IMR-90 (cell line): ENCODE measurements around the gene CUTC. TPM values are rescaled to one million over a fixed set of nuclear protein-coding genes. Genes with fewer than 3 reads are reported as not detected.

Source experiments
- ATAC-seq: fragments of 200-7000 bp; cut with Tn5 transposase; 2 replicates; pipeline ENCODE4 v1.9.1; 2020; ENCODE audit warnings: low read depth, mild to moderate bottlenecking, moderate library complexity
- BruUV-seq: library from RNA; stranded (reverse); fragments of 400-500 nt; replicated peaks from 2 replicates; lab custom pipeline; 2021; lab: Mats Ljungman, UMichigan
- CTCF ChIA-PET: fragments of 300-600 bp; formaldehyde crosslinking; extraction: SDS; loops from one replicate; lab custom pipeline; 2021; ENCODE audit warnings: antibody characterized with exemption; lab: Yijun Ruan, JAX
- POLR2A ChIA-PET: fragments of 300-600 bp; sonication (Branson Sonifier 250); formaldehyde crosslinking; loops from one replicate; lab custom pipeline; 2022; ENCODE audit warnings: antibody characterized with exemption; ENCODE audit not compliant: unreplicated experiment; lab: Charles Lee
- DNase-seq: peaks from one replicate; pipeline ENCODE4 v3.0.0; 2013
- H2AFZ ChIP-seq: replicated peaks from 2 replicates; pipeline ENCODE3; 2013; ENCODE audit warnings: low read length, mild to moderate bottlenecking; ENCODE audit not compliant: poor library complexity
- H2AK5ac ChIP-seq: 2 replicates; pipeline ENCODE4 v1.6.1; 2013; ENCODE audit warnings: low read depth, low read length, inconsistent platforms
- H2AK9ac ChIP-seq: replicated peaks from 2 replicates; pipeline ENCODE3; 2013; ENCODE audit warnings: mild to moderate bottlenecking, low read depth, low read length, moderate library complexity; ENCODE audit not compliant: poor library complexity
- H2BK120ac ChIP-seq: 2 replicates; pipeline ENCODE4 v1.6.1; 2013; ENCODE audit warnings: low read depth, low read length, inconsistent platforms
- H2BK15ac ChIP-seq: 3 replicates; pipeline ENCODE4 v1.6.1; 2013; ENCODE audit warnings: low read depth, low read length, inconsistent platforms
- H2BK20ac ChIP-seq: 2 replicates; pipeline ENCODE4 v1.6.1; 2013; ENCODE audit warnings: low read depth, mild to moderate bottlenecking, inconsistent platforms, low read length, moderate library complexity
- H2BK5ac ChIP-seq: 2 replicates; pipeline ENCODE4 v1.6.1; 2013; ENCODE audit warnings: mild to moderate bottlenecking, low read depth, low read length, inconsistent platforms; ENCODE audit not compliant: poor library complexity, severe bottlenecking
- H3K14ac ChIP-seq: replicated peaks from 2 replicates; pipeline ENCODE4 v1.6.1; 2013; ENCODE audit warnings: low read depth, low read length, inconsistent platforms
- H3K18ac ChIP-seq: 2 replicates; pipeline ENCODE4 v1.6.1; 2013; ENCODE audit warnings: low read depth, low read length, control low read depth
- H3K23ac ChIP-seq: 2 replicates; pipeline ENCODE4 v1.6.1; 2013; ENCODE audit warnings: low read depth, low read length, inconsistent platforms
- H3K27ac ChIP-seq: 2 replicates; pipeline ENCODE4 v1.5.1; 2013; ENCODE audit warnings: mild to moderate bottlenecking, control low read depth, low read length; ENCODE audit not compliant: insufficient read depth
- H3K27me3 ChIP-seq: 2 replicates; pipeline ENCODE4 v1.6.1; 2013; ENCODE audit warnings: low read length; ENCODE audit not compliant: control insufficient read depth, insufficient read depth
- H3K36me3 ChIP-seq: 2 replicates; pipeline ENCODE4 v1.6.1; 2013; ENCODE audit warnings: low read length, mixed read lengths; ENCODE audit not compliant: control insufficient read depth, insufficient read depth
- H3K4ac ChIP-seq: 2 replicates; pipeline ENCODE4 v1.6.1; 2013; ENCODE audit warnings: low read depth, low read length, inconsistent platforms
- H3K4me1 ChIP-seq: 2 replicates; pipeline ENCODE4 v1.6.1; 2013; ENCODE audit warnings: low read length, mixed read lengths; ENCODE audit not compliant: control insufficient read depth, insufficient read depth
- H3K4me2 ChIP-seq: 2 replicates; pipeline ENCODE4 v1.6.1; 2013; ENCODE audit warnings: low read depth, mild to moderate bottlenecking, control low read depth, low read length, moderate library complexity
- H3K4me3 ChIP-seq: 2 replicates; pipeline ENCODE4 v1.5.1; 2013; ENCODE audit warnings: low read depth, mild to moderate bottlenecking, control low read depth, low read length, moderate library complexity; ENCODE audit not compliant: insufficient read depth
- H3K56ac ChIP-seq: 2 replicates; pipeline ENCODE4 v1.6.1; 2013; ENCODE audit warnings: low read length, inconsistent platforms; ENCODE audit not compliant: insufficient read depth; ENCODE audit errors: extremely low read depth
- H3K79me1 ChIP-seq, 2 experiments: 2 replicates each; pipeline ENCODE4 v1.6.1; 2013; ENCODE audit warnings: low read length in 2 of 2, inconsistent platforms in 1 of 2, low read depth in 1 of 2
- H3K9ac ChIP-seq: 2 replicates; pipeline ENCODE4 v1.6.1; 2013; ENCODE audit warnings: low read depth, low read length, control low read depth
- H3K9me1 ChIP-seq: 2 replicates; pipeline ENCODE4 v1.6.1; 2013; ENCODE audit warnings: low read length, inconsistent platforms; ENCODE audit not compliant: insufficient read depth
- H3K9me3 ChIP-seq: 2 replicates; pipeline ENCODE4 v1.6.1; 2013; ENCODE audit warnings: low read length; ENCODE audit not compliant: control insufficient read depth, insufficient read depth
- H4K20me1 ChIP-seq: 2 replicates; pipeline ENCODE4 v1.6.1; 2013; ENCODE audit warnings: low read length, inconsistent platforms; ENCODE audit not compliant: insufficient read depth
- H4K5ac ChIP-seq: 2 replicates; pipeline ENCODE4 v1.6.1; 2013; ENCODE audit warnings: mild to moderate bottlenecking, low read depth, low read length, control low read depth
- H4K8ac ChIP-seq, 2 experiments: 2 replicates each; pipeline ENCODE4 v1.6.1; 2013; ENCODE audit warnings: low read depth in 2 of 2, low read length in 2 of 2, control low read depth in 1 of 2, inconsistent platforms in 1 of 2
- H4K91ac ChIP-seq: 2 replicates; pipeline ENCODE4 v1.6.1; 2013; ENCODE audit warnings: low read depth, low read length, inconsistent platforms; ENCODE audit not compliant: insufficient read depth
- CHD1 ChIP-seq: IDR thresholded peaks from 2 replicates; pipeline ENCODE4 v1.6.1; 2012; ENCODE audit warnings: low read depth, low read length, improper control_type of control experiment
- MAZ ChIP-seq: IDR thresholded peaks from 2 replicates; pipeline ENCODE4 v1.6.1; 2012; ENCODE audit warnings: low read depth, mild to moderate bottlenecking, low read length, improper control_type of control experiment, moderate library complexity, borderline replicate concordance
- RFX5 ChIP-seq: IDR thresholded peaks from 2 replicates; pipeline ENCODE4 v1.8.0; 2012; ENCODE audit warnings: low read depth, mild to moderate bottlenecking, low read length, moderate library complexity
- WGBS, 2 experiments: methylation state at CpG; one replicate each; pipeline versions ENCODE4 v1.1.5 to v1.1.7; 2013; ENCODE audit warnings: missing lambda C conversion rate in 2 of 2; ENCODE audit not compliant: insufficient read length in 1 of 2; ENCODE audit errors: extremely low coverage in 2 of 2; 5-methylcytosine and 5-hydroxymethylcytosine counted together
- dilution Hi-C: fragments of 300-500 bp; cut with HindIII; formaldehyde crosslinking; loops from one replicate; pipeline ENCODE4 v1.14.3; 2018; ENCODE audit warnings: low sequenced_read_pairs; ENCODE audit not compliant: unreplicated experiment
- in situ Hi-C: fragments of 300-500 bp; cut with MboI; formaldehyde crosslinking; loops from 3 replicates; pipeline ENCODE4 v1.14.3; 2019; ENCODE audit warnings: low sequenced_read_pairs, inconsistent platforms, mixed read lengths
- intact Hi-C: fragments of 100-400 bp; cut with micrococcal nuclease; formaldehyde crosslinking; loops from 2 replicates; pipeline ENCODE4 v1.10.0; 2022
- polyA plus RNA-seq, 3 experiments: library from polyadenylated mRNA; depleted of rRNA; stranded (reverse); fragments of >200 nt; gene quantifications; 2 replicates each; pipeline ENCODE4 v1.2.3, GENCODE V29; 2012; ENCODE audit warnings: low replicate concordance in 1 of 3
- total RNA-seq: library from RNA; depleted of rRNA; stranded (reverse); fragments of >200 nt; gene quantifications from 2 replicates; pipeline ENCODE4 v1.2.3, GENCODE V29; 2012

Gene CUTC
- total and polyA plus RNA-seq, 2 of the 4 experiments (the other 2 are of a cell fraction) = 7.0 to 10.2 TPM

GRCh38 chr10:99787311-99787710, 55.3 kb downstream of the CUTC start:
- no peak overlapping the region for H3K4me3 ChIP-seq
- H4K20me1 ChIP-seq = no peaks in the 10 kb centered on the region
- no peak overlapping the region for H2AK5ac ChIP-seq
- no TSS peak for BruUV-seq
- dilution Hi-C loops (no loop called here), intact Hi-C loops (no loop called here), in situ Hi-C loops (no loop called here)
- H3K4ac ChIP-seq = no peak overlapping the region
- WGBS, 2 experiments = no CpG with 5 or more reads among the region's 5 CpGs
- no peak for TF ChIP-seq CHD1
- no peak for TF ChIP-seq MAZ
- no peak for TF ChIP-seq RFX5
- no peak overlapping the region for H3K56ac ChIP-seq
- no peak overlapping the region for H3K23ac ChIP-seq
- no peak overlapping the region for H3K14ac ChIP-seq
- no peak overlapping the region for H2BK20ac ChIP-seq
- H2AK9ac ChIP-seq = no peak overlapping the region
- H4K5ac ChIP-seq = no peak overlapping the region
- no peak overlapping the region for H2BK5ac ChIP-seq
- H3K4me1 ChIP-seq = peaks cover 15% of the 10 kb centered on the region
- no peak for DNase-seq
- no peak for ATAC-seq
- H2BK15ac ChIP-seq = no peak overlapping the region
- peaks cover 8% of the 10 kb centered on the region for H3K9me1 ChIP-seq
- no peaks in the 10 kb centered on the region for H3K9me3 ChIP-seq
- H3K27ac ChIP-seq = no peak overlapping the region
- H3K4me2 ChIP-seq = no peak overlapping the region
- H3K18ac ChIP-seq = no peak overlapping the region
- no peaks in the 10 kb centered on the region for H3K36me3 ChIP-seq
- H2BK120ac ChIP-seq = no peak overlapping the region
- no peak overlapping the region for H4K8ac ChIP-seq
- CTCF ChIA-PET = no interaction called here
- no peak overlapping the region for H2AFZ ChIP-seq
- no peaks in the 10 kb centered on the region for H3K27me3 ChIP-seq
- H4K91ac ChIP-seq = no peak overlapping the region
- H3K9ac ChIP-seq = no peak overlapping the region
- POLR2A ChIA-PET = no interaction called here
- H3K79me1 ChIP-seq = no peaks in the 10 kb centered on the region
